ENCODE data around the gene IGFN1. TPM values are rescaled to one million over a fixed set of nuclear protein-coding genes. Genes with fewer than 3 reads are reported as not detected.

The IGFN1 gene
- total RNA-seq, 1 experiment from 2014 or later: not detected

DNA sequence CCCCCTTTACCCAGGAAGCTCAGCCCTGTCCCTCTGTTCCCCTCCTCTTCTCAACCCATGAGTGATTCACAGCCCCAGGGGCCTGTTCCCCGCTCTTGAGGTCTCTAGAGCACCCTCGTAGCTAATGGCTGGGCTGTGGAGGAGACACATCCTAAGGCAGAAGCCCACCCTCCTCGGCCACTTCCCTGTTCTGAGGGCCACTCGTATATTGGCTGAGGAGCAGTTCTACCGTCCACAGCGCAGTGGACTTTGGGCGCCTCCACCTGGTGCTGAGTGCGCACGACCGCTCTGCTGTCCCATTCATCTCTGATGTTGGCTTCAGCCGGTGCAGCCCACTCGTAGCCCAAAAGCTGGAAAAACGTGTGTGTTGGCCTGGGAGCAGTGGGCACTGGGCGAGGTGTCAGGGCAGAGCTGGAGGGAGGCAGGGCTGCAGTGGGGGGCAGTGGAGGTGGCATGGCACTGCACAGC lies 68.2 kb downstream of the IGFN1 start:
- no peak overlapping the region for H3K23ac ChIP-seq (ENCODE audit: insufficient read length, low read depth, low read length)
- H3K23me2 ChIP-seq (ENCODE audit: insufficient read length, low read depth, low read length, poor library complexity, severe bottlenecking): peaks cover 6% of the 10 kb centered on the region
- Mint-ChIP-seq H3K4me1 (peaks cover 3 to 7% of the 10 kb centered on the region in 2 experiments; a peak in 3 of 4 replicates), H3K27me3 (ENCODE audit: low read depth) (peaks cover 23% of the 10 kb centered on the region), H3K9me3 (no peaks in the 10 kb centered on the region; a peak in 1 of 5 replicates), H3K27ac (no peak overlapping the region), H3K36me3 (ENCODE audit: insufficient read depth in 1 of 3, low read depth in 3 of 3) (no peaks in the 10 kb centered on the region), H3K4me3 (peak overlapping the region in 1 of 2 experiments; percentile 21; a peak in 1 of 5 replicates)
- no peak overlapping the region for H3K56ac ChIP-seq (ENCODE audit: insufficient read length, low read depth, low read length)
- H3K9ac ChIP-seq (ENCODE audit: extremely low read depth, insufficient read length, low read length): no peak overlapping the region
- no peaks in the 10 kb centered on the region for H3K79me1 ChIP-seq (ENCODE audit: insufficient read depth, low read depth, low read length, poor library complexity, severe bottlenecking)
- H4K5ac ChIP-seq (ENCODE audit: insufficient read length, low read depth, low read length): no peak overlapping the region
- H4K8ac ChIP-seq (replicated peaks; ENCODE audit: insufficient read length, low read depth, low read length): no peak overlapping the region
- no peak overlapping the region for H3K4ac ChIP-seq (ENCODE audit: low read depth, low read length)
- H2BK120ac ChIP-seq (ENCODE audit: low read depth, low read length, poor library complexity, severe bottlenecking): no peak overlapping the region
- peaks cover 4% of the 10 kb centered on the region for H4K20me1 ChIP-seq (ENCODE audit: control insufficient read depth, insufficient read depth, insufficient read length)
- no peak overlapping the region for H2BK12ac ChIP-seq (ENCODE audit: insufficient read length, low read depth, low read length)
- WGBS (ENCODE audit: extremely low coverage, insufficient read length, low lambda C conversion rate): no CpG with 5 or more reads among the region's 14 CpGs
- no peak overlapping the region for H2BK15ac ChIP-seq (ENCODE audit: low read depth, low read length)
- H3K4me1 ChIP-seq (ENCODE audit: insufficient read depth, low read length): no peaks in the 10 kb centered on the region
- DNase-seq: no peak
- H3K27me3 ChIP-seq (ENCODE audit: insufficient read depth, low read length): no peaks in the 10 kb centered on the region
- no peak overlapping the region for H2AFZ ChIP-seq (ENCODE audit: low read length)
- H3K18ac ChIP-seq (ENCODE audit: insufficient read length, low read depth, low read length): no peak overlapping the region
- no peak overlapping the region for H3K14ac ChIP-seq (ENCODE audit: insufficient read depth, low read length)
- H4K91ac ChIP-seq (ENCODE audit: insufficient read length, low read depth, low read length): no peak overlapping the region
- no peak overlapping the region for H3K4me2 ChIP-seq (ENCODE audit: insufficient read depth, insufficient read length, low read length)
- no peaks in the 10 kb centered on the region for H3K9me3 ChIP-seq (ENCODE audit: control insufficient read depth, low read depth, low read length)
- H2AK5ac ChIP-seq (ENCODE audit: insufficient read length, low read length): no peak overlapping the region
- no peaks in the 10 kb centered on the region for H3K79me2 ChIP-seq (ENCODE audit: insufficient read depth, low read length)
- H3K27ac ChIP-seq (ENCODE audit: insufficient read length, low read depth, low read length): no peak overlapping the region
- no peak overlapping the region for H2BK5ac ChIP-seq (ENCODE audit: insufficient read length, low read length)
- TF ChIP-seq, protein P1, sequence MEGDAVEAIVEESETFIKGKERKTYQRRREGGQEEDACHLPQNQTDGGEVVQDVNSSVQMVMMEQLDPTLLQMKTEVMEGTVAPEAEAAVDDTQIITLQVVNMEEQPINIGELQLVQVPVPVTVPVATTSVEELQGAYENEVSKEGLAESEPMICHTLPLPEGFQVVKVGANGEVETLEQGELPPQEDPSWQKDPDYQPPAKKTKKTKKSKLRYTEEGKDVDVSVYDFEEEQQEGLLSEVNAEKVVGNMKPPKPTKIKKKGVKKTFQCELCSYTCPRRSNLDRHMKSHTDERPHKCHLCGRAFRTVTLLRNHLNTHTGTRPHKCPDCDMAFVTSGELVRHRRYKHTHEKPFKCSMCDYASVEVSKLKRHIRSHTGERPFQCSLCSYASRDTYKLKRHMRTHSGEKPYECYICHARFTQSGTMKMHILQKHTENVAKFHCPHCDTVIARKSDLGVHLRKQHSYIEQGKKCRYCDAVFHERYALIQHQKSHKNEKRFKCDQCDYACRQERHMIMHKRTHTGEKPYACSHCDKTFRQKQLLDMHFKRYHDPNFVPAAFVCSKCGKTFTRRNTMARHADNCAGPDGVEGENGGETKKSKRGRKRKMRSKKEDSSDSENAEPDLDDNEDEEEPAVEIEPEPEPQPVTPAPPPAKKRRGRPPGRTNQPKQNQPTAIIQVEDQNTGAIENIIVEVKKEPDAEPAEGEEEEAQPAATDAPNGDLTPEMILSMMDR (conservative IDR thresholded peaks at IDR 0.05): no peak
- no peak overlapping the region for H2BK20ac ChIP-seq (ENCODE audit: low read depth, low read length, poor library complexity, severe bottlenecking)
- H3T11ph ChIP-seq (ENCODE audit: low read length): no peak overlapping the region
